GM12873 (cell line): Measurements from ENCODE around the gene PRDM7.

Source experiments
- TF ChIP-seq, protein P1 (sequence below): IDR thresholded peaks from 2 replicates; pipeline ENCODE4 v1.5.1; 2012; ENCODE audit warnings: low read depth, mild to moderate bottlenecking, moderate library complexity, low read length, control low read depth; ENCODE audit not compliant: insufficient read depth; ENCODE audit errors: missing control alignments

Gene PRDM7

GRCh38 chr16:90023078-90023447, 54.1 kb downstream of the PRDM7 start:
- TF ChIP-seq, protein P1, sequence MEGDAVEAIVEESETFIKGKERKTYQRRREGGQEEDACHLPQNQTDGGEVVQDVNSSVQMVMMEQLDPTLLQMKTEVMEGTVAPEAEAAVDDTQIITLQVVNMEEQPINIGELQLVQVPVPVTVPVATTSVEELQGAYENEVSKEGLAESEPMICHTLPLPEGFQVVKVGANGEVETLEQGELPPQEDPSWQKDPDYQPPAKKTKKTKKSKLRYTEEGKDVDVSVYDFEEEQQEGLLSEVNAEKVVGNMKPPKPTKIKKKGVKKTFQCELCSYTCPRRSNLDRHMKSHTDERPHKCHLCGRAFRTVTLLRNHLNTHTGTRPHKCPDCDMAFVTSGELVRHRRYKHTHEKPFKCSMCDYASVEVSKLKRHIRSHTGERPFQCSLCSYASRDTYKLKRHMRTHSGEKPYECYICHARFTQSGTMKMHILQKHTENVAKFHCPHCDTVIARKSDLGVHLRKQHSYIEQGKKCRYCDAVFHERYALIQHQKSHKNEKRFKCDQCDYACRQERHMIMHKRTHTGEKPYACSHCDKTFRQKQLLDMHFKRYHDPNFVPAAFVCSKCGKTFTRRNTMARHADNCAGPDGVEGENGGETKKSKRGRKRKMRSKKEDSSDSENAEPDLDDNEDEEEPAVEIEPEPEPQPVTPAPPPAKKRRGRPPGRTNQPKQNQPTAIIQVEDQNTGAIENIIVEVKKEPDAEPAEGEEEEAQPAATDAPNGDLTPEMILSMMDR: no peak

- TF ChIP-seq, protein P1: no peak
These were observed 54.7 kb downstream of the PRDM7 start for GRCh38 chr16:90022209-90023077.

DNA sequence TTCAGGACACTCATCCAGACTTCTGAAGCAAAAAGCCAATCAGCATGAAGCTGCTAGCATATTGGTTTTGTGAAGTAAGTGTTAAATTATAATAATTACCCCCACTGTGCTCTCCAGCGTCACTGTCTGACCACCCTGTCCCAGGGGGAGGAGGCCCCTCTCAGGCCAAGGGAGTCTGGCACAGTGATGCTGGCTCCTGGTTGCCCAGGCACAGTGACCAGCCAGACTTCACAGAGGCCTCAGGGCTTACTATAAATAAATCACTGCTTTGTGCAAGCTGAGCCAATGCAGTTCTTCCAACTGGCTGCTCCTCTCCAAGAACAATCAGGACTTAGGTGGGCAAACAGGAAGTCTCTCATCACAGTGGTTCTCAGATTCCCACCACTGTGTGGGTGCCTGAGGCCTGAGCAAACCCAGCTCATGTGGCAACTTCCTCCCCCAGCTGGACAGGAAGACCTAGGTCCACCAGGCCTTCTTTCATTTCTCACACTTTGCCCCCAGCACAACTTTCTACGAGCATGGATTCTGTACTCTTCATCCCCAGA, 56.2 kb downstream of the PRDM7 start:
- TF ChIP-seq, protein P1: no peak

- TF ChIP-seq, protein P1: no peak
These were observed 56.8 kb downstream of the PRDM7 start for GRCh38 chr16:90020260-90020837.

DNA sequence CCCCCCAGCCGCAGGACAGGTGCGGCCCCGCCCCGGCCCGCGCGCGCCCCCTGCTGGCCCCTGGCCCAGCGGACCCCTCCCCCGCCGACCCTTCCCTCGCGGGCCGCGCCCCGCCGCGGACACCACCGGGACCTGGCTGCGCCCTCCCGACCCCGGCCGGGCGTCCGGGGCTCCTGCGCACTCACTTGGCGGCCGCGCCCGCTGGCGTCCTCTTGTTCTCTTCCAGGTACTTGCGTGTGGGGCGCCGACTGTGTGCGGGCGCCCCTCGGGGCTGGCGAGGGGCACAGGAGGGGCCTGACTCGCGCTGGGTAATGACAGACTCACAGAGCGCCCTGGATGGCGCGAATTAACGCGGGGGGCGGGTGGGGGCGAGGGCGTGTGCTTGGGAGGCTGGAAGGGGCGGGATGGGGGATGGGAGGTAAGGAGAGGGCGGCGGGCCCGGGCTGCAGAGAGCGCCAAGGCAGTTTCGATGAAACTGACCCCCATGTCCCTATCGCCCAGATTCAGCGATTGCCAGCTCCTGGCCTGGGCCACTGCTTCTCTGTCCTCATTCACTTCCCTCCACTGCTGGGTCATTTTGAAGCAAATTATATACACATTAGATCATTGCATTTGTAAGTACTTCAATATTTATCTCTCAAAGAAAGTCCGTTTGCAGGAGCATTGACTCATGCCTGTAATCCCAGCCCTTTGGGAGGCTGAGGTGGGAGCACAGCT, 57.4 kb downstream of the PRDM7 start:
- TF ChIP-seq, protein P1: peak; percentile 45

DNA sequence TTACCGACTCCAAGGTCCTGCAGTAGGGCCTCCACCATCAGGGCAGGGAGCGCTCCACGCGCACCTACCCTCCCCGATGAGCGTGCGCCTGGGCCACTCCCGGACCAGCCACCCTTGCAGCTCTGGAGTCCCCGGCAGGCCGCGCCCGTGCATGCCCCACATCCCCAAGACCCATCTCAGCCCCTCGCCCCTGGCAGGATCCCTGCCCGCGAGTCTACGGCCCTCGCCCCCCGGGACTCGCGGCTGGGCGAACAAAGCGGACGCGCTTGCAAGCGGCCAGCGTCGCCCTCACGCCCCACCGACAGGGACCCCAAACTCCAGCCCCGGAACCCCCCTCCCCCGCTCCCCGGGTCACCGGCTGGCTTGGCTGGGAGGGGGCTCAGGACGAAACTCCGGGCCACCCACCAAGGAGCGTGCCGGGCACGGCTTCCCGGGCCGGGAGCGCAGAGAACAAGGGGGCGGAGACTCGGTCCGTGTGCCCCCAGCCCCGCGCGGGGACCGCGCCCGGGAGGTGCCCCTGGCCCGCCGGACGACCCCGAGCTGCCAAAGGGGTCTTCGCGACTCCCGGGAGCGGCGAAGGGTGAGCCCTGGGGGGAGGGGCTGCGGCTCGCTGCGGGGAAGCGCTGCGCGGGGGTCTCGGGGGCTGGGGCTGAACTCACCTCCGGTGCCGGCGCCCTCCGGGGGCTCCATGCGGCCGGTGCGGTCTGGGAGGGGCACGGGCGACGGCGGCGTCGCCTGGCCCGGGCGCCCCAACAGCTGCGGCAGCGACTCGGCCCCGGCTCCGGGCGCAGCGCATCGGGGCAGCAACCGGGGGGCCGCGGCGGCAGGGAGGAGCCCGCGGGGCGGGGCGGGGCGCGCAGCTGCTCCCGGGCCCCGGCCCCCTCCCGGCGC, 58.2 kb downstream of the PRDM7 start, which contains the start of gene DBNDD1:
Gene DBNDD1 (minus strand): TSS at position 805 of the 891 bp plus-strand sequence. CDS start 115 bp downstream, at position 690.
- TF ChIP-seq, protein P1: no peak

DNA sequence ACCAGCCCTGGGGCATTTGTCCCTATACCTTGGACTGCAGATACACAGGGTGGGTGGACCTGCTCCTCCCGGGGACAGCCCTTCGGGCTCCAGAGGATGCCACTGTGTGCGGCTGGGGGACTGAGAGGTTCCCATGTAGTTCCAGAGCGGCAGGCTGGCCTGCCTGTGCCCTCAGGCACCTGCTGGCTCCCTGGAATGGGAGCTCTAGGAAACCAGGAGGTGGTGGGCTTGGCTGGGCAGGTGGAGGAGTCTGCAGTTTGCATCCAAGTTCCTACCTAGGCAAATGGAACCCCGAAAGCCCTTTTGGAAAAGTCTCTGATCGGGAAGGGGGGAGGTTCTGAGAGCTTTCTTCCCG, 58.9 kb downstream of the PRDM7 start:
- TF ChIP-seq, protein P1: no peak
